ENCODE data around the gene AGBL1. TPM values are rescaled to one million over a fixed set of nuclear protein-coding genes. Genes with fewer than 3 reads are reported as not detected.
A peak's percentile ranks its signal among the peaks of the same experiment; 100 is the strongest.

AGBL1 gene
- total RNA-seq, 2 donors from 2014 or later = not detected

DNA sequence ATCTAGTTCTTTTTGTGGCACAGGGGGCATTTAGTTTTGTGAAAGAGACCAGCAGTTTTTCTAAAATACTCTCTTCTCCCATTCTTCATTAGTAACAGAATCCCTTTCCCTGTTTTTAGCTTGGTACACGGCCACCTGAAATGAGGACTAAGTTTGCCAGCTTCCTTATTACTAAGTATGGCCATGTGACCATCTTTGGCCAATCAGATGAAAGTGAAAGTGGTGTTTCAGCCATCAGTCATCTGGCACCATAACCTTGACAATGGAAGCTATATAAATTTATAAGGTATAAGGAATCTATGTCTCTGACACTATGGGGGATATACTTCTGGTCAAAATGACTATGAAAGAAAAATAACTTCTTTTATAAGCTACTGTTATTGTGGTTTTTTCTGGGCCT lies 570.4 kb downstream of the AGBL1 start:
- Histone ChIP-seq H3K9me3 (no peaks in the 10 kb centered on the region), H3K27ac (no peak overlapping the region), H3K27me3 (replicated peaks; ENCODE audit: insufficient read depth) (no peaks in the 10 kb centered on the region), H3K4me1 (ENCODE audit: control insufficient read depth in 1 of 2, low read depth in 2 of 2) (peaks cover 0 to 6% of the 10 kb centered on the region in 2 donors), H3K36me3 (no peaks in the 10 kb centered on the region), H3K4me3 (peak overlapping the region; percentile 1)
- ATAC-seq (ENCODE audit: insufficient number of reproducible peaks, low FRiP score, low read depth) = no peak
- TF ChIP-seq, protein P1, sequence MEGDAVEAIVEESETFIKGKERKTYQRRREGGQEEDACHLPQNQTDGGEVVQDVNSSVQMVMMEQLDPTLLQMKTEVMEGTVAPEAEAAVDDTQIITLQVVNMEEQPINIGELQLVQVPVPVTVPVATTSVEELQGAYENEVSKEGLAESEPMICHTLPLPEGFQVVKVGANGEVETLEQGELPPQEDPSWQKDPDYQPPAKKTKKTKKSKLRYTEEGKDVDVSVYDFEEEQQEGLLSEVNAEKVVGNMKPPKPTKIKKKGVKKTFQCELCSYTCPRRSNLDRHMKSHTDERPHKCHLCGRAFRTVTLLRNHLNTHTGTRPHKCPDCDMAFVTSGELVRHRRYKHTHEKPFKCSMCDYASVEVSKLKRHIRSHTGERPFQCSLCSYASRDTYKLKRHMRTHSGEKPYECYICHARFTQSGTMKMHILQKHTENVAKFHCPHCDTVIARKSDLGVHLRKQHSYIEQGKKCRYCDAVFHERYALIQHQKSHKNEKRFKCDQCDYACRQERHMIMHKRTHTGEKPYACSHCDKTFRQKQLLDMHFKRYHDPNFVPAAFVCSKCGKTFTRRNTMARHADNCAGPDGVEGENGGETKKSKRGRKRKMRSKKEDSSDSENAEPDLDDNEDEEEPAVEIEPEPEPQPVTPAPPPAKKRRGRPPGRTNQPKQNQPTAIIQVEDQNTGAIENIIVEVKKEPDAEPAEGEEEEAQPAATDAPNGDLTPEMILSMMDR (IDR thresholded peaks at IDR 0.05) = no peak
- no peak for DNase-seq (ENCODE audit: low spot score)

DNA sequence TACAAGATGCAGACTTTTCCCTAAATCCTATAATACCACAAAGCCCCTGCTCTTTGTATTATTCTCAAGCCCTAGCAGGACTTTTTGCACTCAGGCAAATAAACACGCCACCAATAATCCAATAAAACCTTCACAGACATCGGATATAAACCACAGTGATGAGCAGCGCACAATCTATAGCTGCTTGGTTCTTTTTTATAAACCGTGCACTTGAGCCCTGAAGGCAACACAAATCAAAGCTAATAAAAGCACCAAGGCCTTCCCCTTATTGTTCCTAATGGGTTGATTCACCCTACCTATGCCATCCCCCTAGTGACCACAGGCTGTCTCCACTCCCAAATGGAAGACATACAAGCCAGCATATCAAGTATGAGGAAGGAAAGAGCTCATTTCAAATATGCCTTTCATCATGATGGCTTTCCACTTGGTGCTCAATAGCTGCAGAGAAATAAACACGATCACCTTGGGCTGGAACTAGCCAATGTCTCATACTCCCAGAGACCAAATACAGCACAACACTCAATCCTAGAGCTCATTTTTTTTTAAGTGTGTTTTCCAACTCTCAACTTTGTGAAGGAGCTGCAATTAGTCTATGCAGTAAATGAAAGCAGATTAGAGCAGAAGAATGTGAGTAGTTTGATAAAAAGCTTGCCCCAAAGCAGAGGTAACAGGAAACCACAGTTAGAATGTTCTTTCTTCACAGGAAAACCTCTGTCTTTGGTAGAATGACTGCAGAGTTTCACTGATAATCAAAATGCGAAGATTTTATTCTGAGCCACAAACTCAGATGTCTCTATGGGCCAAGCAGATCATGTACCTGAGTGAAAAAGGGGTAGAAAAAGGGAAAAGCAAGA lies 573.9 kb downstream of the AGBL1 start:
- DNase-seq (ENCODE audit: low spot score) (no peak), ATAC-seq (ENCODE audit: insufficient number of reproducible peaks, low FRiP score, low read depth) (no peak)
- TF ChIP-seq, protein P1 (IDR thresholded peaks at IDR 0.05) = no peak
- H3K4me3 ChIP-seq = no peak overlapping the region
- no peaks in the 10 kb centered on the region for H3K9me3 ChIP-seq
- no peaks in the 10 kb centered on the region for H3K4me1 ChIP-seq (ENCODE audit: control insufficient read depth in 1 of 2, low read depth in 2 of 2)
- no peak overlapping the region for H3K27ac ChIP-seq
- no peaks in the 10 kb centered on the region for H3K36me3 ChIP-seq
- no peaks in the 10 kb centered on the region for H3K27me3 ChIP-seq (replicated peaks; ENCODE audit: insufficient read depth)

DNA sequence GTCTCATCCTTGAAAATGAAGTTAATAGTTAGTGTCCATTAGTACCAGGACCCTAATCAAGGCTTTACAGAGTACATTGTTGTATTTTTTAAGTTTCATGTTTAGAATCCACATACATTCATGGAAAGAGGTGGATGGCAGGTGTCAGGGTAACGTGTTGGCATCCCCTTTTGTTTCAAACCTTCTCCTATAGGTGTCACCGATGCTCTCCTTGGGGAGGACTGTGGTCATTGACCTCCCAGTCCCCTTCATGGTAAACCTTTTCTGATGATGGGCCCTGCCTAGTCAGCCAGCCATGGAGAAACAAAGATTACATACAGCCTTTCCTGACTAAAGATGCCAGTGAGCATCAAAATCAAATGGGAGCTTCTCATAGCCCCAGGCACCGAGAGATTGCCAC lies 574.8 kb downstream of the AGBL1 start:
- H3K27me3 ChIP-seq (replicated peaks; ENCODE audit: insufficient read depth) = no peaks in the 10 kb centered on the region
- H3K36me3 ChIP-seq = no peaks in the 10 kb centered on the region
- H3K4me3 ChIP-seq = no peak overlapping the region
- H3K9me3 ChIP-seq = no peaks in the 10 kb centered on the region
- DNase-seq (ENCODE audit: low spot score) = no peak
- TF ChIP-seq, protein P1 (IDR thresholded peaks at IDR 0.05) = no peak
- no peak overlapping the region for H3K27ac ChIP-seq
- no peaks in the 10 kb centered on the region for H3K4me1 ChIP-seq (ENCODE audit: control insufficient read depth in 1 of 2, low read depth in 2 of 2)
- no peak for ATAC-seq (ENCODE audit: insufficient number of reproducible peaks, low FRiP score, low read depth)

DNA sequence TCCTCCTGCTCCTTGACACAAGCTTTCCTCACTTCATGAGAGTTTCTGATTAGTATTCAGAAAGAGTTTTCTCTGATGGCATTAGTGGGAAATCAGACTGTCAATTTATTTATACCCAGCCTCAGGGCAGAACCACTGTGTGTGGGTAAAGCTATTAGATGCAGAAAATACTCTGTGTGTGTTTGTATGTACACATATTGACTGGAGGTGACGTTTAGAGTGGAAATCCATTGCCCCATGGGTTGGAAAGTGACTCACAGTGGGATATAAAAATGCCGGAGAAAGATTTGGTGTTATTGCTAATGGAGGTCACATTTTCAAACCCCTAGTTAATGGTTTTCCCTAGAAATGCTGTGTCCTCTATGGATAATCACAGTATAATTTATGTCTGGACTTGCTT lies 577.6 kb downstream of the AGBL1 start:
- Histone ChIP-seq H3K9me3 (no peaks in the 10 kb centered on the region), H3K27ac (no peak overlapping the region), H3K4me3 (no peak overlapping the region), H3K4me1 (ENCODE audit: control insufficient read depth in 1 of 2, low read depth in 2 of 2) (no peaks in the 10 kb centered on the region), H3K27me3 (replicated peaks; ENCODE audit: insufficient read depth) (no peaks in the 10 kb centered on the region), H3K36me3 (no peaks in the 10 kb centered on the region)
- DNase-seq (ENCODE audit: low spot score) (no peak), ATAC-seq (ENCODE audit: insufficient number of reproducible peaks, low FRiP score, low read depth) (no peak)
- TF ChIP-seq, protein P1 (IDR thresholded peaks at IDR 0.05) = no peak

DNA sequence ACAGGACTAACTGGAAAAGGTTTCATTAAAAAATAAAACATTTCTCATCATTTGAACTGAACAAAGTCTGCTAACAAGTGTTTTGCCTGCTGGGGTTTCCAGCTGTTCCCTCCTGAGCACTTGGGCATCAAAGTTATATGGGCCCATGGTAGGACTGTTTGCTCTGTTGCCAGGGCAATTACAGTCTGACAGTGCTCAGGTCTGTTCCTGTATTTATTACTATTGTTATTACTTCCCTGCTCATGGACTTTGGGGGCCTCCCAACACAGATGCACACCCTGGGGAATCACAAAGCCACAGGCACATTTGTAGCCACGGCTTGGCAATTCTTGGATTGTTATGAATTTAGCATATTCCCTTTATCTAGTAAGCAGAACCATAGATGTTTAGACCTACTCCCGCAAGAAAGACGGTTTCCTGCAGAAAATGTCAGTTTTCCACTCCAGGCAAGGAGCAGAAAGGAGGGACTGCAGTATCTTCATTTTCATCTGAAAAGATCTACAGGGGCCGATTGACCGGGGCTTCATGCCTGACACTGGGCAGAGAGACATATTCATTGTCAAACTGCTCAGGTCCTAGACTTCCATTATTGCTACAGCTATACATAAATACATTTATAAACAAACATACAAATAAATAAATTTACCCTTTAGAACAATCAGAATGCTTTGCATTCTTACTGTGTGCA lies 580.2 kb downstream of the AGBL1 start:
- Histone ChIP-seq H3K27ac (no peak overlapping the region), H3K27me3 (replicated peaks; ENCODE audit: insufficient read depth) (no peaks in the 10 kb centered on the region), H3K4me3 (no peak overlapping the region), H3K36me3 (no peaks in the 10 kb centered on the region), H3K4me1 (ENCODE audit: control insufficient read depth in 1 of 2, low read depth in 2 of 2) (no peaks in the 10 kb centered on the region), H3K9me3 (no peaks in the 10 kb centered on the region)
- ATAC-seq (ENCODE audit: insufficient number of reproducible peaks, low FRiP score, low read depth) = no peak
- TF ChIP-seq, protein P1 (IDR thresholded peaks at IDR 0.05) = no peak
- DNase-seq (ENCODE audit: low spot score) = no peak

All from thoracic aorta (tissue), 2 donors.